Left ventricle myocardium inferior (tissue), 1 donor: ENCODE data around the gene YBX1. TPM values are rescaled to one million over a fixed set of nuclear protein-coding genes. Genes with fewer than 3 reads are reported as not detected.
"Not testable (repeated sequence)": the region's sequence is repeated elsewhere in the genome, so short reads cannot be mapped to it uniquely, and the experiment has no call there.

ENCODE experiments used
- DNase-seq: peaks from one replicate; pipeline ENCODE4 v3.0.0-alpha.2; 2020
- H3K27ac ChIP-seq: fragments of 200-600 bp; replicated peaks from 2 replicates; pipeline ENCODE4 v1.8.0; 2021
- H3K27me3 ChIP-seq: fragments of 200-600 bp; 2 replicates; pipeline ENCODE4 v1.8.0; 2021; ENCODE audit warnings: low read depth
- H3K36me3 ChIP-seq: fragments of 200-600 bp; 2 replicates; pipeline ENCODE4 v1.8.0; 2021
- H3K4me1 ChIP-seq: fragments of 200-600 bp; 2 replicates; pipeline ENCODE4 v1.8.0; 2021
- H3K4me3 ChIP-seq: fragments of 200-600 bp; 2 replicates; pipeline ENCODE4 v1.8.0; 2021; ENCODE audit warnings: mild to moderate bottlenecking, moderate library complexity
- H3K9me3 ChIP-seq: fragments of 200-600 bp; replicated peaks from 2 replicates; pipeline ENCODE4 v1.8.0; 2021
- CTCF ChIP-seq: fragments of 200-600 bp; IDR thresholded peaks from 2 replicates; pipeline ENCODE4 v1.8.0; 2021; ENCODE audit warnings: antibody characterized with exemption, mild to moderate bottlenecking, borderline replicate concordance
- intact Hi-C: fragments of 100-400 bp; cut with micrococcal nuclease; formaldehyde crosslinking; loops from one replicate; pipeline ENCODE4 v1.11.0; 2022
- total RNA-seq: library from RNA; stranded (reverse); fragmentation: NEBNext Ultra II Directional; extraction: Animal tissue kit (Norgen Biotek cat#: 25700); gene quantifications from one replicate; pipeline ENCODE4 v1.2.1, GENCODE V29; 2021
- donor health status: DM: no; HTN: yes; CAD: no; lungs with severe emphysema.

The YBX1 gene
- total RNA-seq, 1 donor from 2014 or later: 754 TPM

DNA sequence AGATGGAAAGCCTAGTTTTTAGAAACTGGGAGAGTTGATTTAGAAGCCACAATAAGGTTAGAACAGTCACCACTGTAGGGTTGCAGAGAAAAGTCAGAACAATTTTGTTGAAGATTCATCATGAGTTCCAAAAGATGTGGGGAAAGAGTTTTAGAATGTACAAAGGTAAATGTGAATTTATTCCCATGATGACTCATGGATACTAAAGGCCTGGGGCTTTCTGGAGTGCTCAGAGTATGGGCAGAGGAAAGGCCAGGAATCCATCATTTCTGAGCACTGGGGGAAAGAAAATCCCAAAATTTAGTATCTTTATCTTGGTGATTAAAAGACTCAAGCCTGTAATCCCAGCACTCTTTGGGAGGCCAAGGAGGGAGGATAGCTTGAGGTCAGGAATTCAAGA, 17.8 kb downstream of the YBX1 start:
- DNase-seq: no peak
- Histone ChIP-seq H3K9me3 (no peaks in the 10 kb centered on the region), H3K27ac (no peak overlapping the region), H3K36me3 (peaks cover 98% of the 10 kb centered on the region), H3K27me3 (no peaks in the 10 kb centered on the region), H3K4me3 (no peak overlapping the region), H3K4me1 (no peaks in the 10 kb centered on the region)
- TF ChIP-seq CTCF: no peak
- intact Hi-C loops: no loop called here

DNA sequence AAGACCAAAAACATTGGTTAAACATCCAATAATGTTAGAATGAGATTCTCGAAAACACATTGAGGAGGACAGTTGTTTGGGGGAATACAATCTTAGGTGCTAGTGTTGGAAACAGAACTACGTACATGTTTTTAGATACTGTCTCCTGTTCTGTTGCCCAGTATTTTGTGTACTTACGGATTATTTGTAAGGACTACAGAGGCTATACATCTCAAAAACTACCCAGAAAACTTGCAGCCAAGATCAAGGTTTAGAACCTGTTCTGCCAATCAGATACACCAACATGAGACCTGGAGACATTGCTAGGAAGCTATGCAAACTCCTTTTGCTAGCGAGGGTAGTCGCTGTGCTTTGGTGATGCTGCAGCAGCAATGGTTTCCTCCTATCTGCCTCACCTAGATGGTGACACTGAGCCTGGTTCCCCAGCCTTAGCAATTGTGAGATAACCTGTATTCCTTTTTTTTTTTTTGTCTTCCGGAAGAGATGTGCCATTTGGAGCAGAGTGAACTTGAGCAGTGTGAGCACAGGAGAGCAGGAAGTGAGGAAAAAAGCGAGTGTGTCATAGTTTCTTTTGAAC, 21.8 kb downstream of the YBX1 start:
- Histone ChIP-seq H3K4me1 (no peaks in the 10 kb centered on the region), H3K4me3 (no peak overlapping the region), H3K9me3 (no peaks in the 10 kb centered on the region), H3K27ac (no peak overlapping the region), H3K36me3 (peaks cover 87% of the 10 kb centered on the region), H3K27me3 (no peaks in the 10 kb centered on the region)
- intact Hi-C loops: no loop called here
- no peak for TF ChIP-seq CTCF
- DNase-seq: no peak

DNA sequence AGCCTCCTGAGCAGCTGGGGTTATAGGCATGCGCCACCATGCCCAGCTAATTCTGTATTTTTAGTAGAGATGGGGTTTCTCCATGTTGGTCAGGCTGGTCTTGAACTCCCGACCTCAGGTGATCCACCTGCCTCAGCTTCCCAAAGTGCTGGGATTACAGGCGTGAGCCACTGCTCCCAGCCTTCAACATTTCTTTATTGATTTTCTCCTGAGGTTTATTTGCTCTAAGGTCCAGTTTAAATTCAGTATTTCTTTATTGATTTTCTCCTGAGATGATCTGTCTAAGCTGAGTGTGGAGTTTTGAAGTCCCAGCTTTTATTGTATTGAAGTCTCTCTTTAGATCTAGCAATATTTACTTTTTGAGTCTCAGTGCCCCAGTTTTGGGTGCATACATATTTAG, 30.6 kb downstream of the YBX1 start:
- Histone ChIP-seq H3K36me3 (peaks cover 54% of the 10 kb centered on the region), H3K9me3 (peaks cover 29% of the 10 kb centered on the region)
- H3K27ac ChIP-seq, intact Hi-C loops, DNase-seq, H3K4me3 ChIP-seq, H3K4me1 ChIP-seq, H3K27me3 ChIP-seq: not testable (repeated sequence)

DNA sequence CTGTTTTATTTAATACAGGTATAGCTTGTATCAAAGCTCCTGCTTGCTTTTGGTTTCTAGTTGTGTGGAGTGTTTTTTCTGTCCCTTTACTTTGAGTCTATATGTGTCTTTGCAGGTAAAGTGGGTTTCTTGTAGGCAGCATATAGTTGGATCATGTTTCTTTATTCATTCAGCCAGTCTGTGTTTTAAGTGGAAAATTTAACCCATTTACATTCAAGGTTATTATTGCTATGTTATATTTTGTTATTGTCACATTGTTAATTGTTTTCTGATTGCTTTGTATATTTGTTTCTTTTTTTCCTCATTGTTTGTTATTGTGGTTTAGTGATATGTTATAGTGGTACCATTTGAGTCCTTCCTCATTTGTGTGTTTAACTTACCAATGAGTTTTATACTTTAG, 31.1 kb downstream of the YBX1 start:
- intact Hi-C loops: no loop called here
- DNase-seq: no peak
- no peak overlapping the region for H3K27ac ChIP-seq
- no peaks in the 10 kb centered on the region for H3K27me3 ChIP-seq
- peaks cover 29% of the 10 kb centered on the region for H3K9me3 ChIP-seq
- H3K4me1 ChIP-seq: no peaks in the 10 kb centered on the region
- H3K4me3 ChIP-seq: no peak overlapping the region
- TF ChIP-seq CTCF: no peak
- H3K36me3 ChIP-seq: peaks cover 53% of the 10 kb centered on the region

DNA sequence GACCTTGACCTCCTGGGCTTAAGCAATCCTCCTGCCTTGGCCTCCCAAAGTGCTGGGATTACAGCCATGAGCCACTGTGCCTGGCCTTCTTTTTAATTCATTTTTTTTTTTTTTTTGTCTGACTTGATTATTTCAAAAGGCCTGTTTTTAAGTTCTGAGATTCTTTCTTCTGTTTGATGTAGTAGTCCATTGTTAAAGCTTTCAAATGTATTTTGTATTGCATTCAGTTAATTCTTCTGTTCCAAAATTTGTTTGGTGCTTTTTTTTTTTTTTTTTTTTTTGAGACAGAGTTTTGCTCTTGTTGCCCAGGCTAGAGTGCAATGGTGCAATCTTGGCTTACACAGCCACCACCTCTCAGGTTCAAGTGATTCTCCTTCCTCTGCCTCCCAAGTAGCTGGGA, 32.2 kb downstream of the YBX1 start:
- H3K36me3 ChIP-seq: peaks cover 50% of the 10 kb centered on the region
- H3K4me1 ChIP-seq, H3K27ac ChIP-seq: not testable (repeated sequence)

GRCh38 chr1:42720868-42721267, 38.6 kb downstream of the YBX1 start:
- no peak for TF ChIP-seq CTCF
- intact Hi-C loops: no loop called here
- Histone ChIP-seq H3K27ac (no peak overlapping the region), H3K27me3 (no peaks in the 10 kb centered on the region), H3K4me3 (no peak overlapping the region), H3K4me1 (no peaks in the 10 kb centered on the region), H3K36me3 (no peaks in the 10 kb centered on the region), H3K9me3 (no peaks in the 10 kb centered on the region)
- no peak for DNase-seq

More for the DNA sequence above, 32.2 kb downstream of the YBX1 start:
- intact Hi-C loops, H3K27me3 ChIP-seq, DNase-seq, H3K4me3 ChIP-seq: not testable (repeated sequence)
- H3K9me3 ChIP-seq: peaks cover 29% of the 10 kb centered on the region
